ENCODE measurements around the gene MVB12A.

Gene MVB12A

DNA sequence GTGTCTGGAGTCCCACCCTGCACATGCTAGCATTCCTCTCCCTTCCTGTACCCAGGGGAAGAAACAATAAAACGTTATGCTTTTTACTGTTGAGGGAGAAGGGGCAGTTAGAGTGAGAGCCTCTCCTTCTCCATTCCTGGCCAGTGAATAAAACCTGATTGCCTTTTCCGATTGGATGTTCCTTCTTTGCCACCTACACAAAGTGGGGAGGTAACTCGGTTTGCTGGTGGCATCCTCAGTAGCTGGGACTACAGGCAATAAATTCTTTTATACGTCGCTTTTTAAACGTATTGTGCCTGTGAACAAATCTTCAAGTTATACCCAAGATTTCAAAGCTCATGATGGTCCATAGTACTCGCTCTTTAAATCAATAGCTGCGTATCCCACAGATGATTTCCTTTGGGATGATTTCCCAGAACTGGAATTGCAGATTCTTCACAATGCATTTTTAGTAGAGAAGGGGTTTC is 660 bp upstream of the MVB12A start:
- TF ChIP-seq, protein P1, sequence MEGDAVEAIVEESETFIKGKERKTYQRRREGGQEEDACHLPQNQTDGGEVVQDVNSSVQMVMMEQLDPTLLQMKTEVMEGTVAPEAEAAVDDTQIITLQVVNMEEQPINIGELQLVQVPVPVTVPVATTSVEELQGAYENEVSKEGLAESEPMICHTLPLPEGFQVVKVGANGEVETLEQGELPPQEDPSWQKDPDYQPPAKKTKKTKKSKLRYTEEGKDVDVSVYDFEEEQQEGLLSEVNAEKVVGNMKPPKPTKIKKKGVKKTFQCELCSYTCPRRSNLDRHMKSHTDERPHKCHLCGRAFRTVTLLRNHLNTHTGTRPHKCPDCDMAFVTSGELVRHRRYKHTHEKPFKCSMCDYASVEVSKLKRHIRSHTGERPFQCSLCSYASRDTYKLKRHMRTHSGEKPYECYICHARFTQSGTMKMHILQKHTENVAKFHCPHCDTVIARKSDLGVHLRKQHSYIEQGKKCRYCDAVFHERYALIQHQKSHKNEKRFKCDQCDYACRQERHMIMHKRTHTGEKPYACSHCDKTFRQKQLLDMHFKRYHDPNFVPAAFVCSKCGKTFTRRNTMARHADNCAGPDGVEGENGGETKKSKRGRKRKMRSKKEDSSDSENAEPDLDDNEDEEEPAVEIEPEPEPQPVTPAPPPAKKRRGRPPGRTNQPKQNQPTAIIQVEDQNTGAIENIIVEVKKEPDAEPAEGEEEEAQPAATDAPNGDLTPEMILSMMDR (IDR thresholded peaks at IDR 0.05; ENCODE audit: insufficient read depth, low read length, poor library complexity, severe bottlenecking), result no peak
- Histone ChIP-seq H3K27me3 (replicated peaks; ENCODE audit: control insufficient read depth, insufficient read depth, low read length) (no peaks in the 10 kb centered on the region), H3K36me3 (ENCODE audit: control insufficient read depth, insufficient read depth, low read length) (no peaks in the 10 kb centered on the region; the same call in none of the 2 replicates), H3K4me3 (replicated peaks; ENCODE audit: low read depth, low read length) (peak overlapping the region; percentile 72)
- no peak for DNase-seq (ENCODE audit: extremely low read depth, insufficient read length)

DNA sequence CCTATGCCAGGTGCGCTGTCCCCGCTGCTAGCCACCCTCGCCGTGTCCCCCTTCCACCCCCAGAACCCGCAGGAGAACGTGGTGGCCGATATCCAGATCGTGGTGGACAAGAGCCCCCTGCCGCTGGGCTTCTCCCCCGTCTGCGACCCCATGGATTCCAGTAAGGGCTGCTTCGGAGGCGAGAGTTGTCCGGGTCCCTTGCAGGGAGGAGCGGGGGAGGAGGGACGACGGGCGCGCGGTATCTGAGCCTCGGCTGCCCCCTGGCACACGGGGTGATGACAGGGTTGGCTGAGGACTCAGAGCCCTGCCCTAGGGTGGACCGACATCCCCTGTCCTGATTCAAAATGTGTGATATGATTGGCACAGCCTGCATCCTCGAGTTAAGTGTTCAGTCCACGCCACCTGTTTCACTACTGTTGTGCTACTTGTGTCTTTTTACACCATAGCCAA is 653 bp downstream of the MVB12A start:
- DNase-seq (ENCODE audit: extremely low read depth, insufficient read length), result no peak
- TF ChIP-seq, protein P1 (IDR thresholded peaks at IDR 0.05; ENCODE audit: insufficient read depth, low read length, poor library complexity, severe bottlenecking), result peak; percentile 13
- Histone ChIP-seq H3K27me3 (replicated peaks; ENCODE audit: control insufficient read depth, insufficient read depth, low read length) (no peaks in the 10 kb centered on the region), H3K4me3 (replicated peaks; ENCODE audit: low read depth, low read length) (peak overlapping the region; percentile 88), H3K36me3 (ENCODE audit: control insufficient read depth, insufficient read depth, low read length) (no peaks in the 10 kb centered on the region; the same call in none of the 2 replicates)

DNA sequence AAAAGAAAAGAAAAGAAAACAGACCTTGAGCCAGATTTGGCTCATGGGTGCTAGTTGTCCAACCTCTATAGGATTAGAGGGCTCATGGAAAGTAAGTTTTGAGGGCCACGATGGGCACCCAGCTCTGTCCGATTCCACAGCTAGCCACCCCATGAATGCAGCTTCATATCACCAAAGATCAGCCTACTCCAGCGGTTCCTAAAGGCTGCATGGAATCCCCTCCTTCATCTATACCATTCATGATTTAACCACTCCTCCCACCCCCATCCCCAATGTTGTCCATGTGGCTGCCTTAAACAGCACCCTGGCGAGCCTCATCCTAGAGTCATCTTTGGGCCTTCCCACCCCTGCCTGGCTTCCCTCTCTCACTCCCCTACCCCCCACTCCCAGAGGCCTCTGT is 2.1 kb downstream of the MVB12A start:
- H3K4me3 ChIP-seq (replicated peaks; ENCODE audit: low read depth, low read length), result no peak overlapping the region
- DNase-seq (ENCODE audit: extremely low read depth, insufficient read length), result no peak
- H3K27me3 ChIP-seq (replicated peaks; ENCODE audit: control insufficient read depth, insufficient read depth, low read length), result no peaks in the 10 kb centered on the region
- TF ChIP-seq, protein P1 (IDR thresholded peaks at IDR 0.05; ENCODE audit: insufficient read depth, low read length, poor library complexity, severe bottlenecking), result no peak
- no peaks in the 10 kb centered on the region; the same call in none of the 2 replicates for H3K36me3 ChIP-seq (ENCODE audit: control insufficient read depth, insufficient read depth, low read length)

DNA sequence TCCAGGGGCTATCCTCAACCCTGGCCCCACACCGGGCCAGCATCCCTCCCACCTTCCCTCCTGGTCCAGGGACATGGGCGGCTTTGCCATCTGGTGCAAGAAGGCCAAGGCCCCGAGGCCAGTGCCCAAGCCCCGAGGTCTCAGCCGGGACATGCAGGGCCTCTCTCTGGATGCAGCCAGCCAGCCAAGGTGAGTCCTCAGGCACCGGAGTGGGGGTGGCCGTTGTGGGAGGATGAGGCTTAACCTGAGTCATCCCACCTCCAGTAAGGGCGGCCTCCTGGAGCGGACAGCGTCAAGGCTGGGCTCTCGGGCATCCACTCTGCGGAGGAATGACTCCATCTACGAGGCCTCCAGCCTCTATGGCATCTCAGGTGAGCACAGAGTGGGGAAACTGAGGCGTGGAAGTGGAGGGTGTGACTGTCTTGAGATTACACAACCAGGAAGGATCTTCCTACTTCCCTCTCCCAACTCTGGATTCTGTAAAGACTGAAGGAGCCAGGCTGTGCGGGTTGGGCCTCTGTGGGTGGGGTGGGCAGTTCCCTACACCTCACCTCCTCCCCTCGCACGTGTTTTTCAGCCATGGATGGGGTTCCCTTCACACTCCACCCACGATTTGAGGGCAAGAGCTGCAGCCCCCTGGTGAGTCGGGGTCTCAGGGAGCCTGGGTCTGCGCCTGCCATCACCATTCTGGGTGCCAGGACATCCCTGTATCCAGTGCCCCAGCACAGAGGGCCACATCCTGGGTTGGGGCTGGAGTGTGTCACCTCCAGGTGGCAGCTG is 3.8 kb downstream of the MVB12A start:
- DNase-seq (ENCODE audit: extremely low read depth, insufficient read length), result no peak
- TF ChIP-seq, protein P1 (IDR thresholded peaks at IDR 0.05; ENCODE audit: insufficient read depth, low read length, poor library complexity, severe bottlenecking), result no peak

DNA sequence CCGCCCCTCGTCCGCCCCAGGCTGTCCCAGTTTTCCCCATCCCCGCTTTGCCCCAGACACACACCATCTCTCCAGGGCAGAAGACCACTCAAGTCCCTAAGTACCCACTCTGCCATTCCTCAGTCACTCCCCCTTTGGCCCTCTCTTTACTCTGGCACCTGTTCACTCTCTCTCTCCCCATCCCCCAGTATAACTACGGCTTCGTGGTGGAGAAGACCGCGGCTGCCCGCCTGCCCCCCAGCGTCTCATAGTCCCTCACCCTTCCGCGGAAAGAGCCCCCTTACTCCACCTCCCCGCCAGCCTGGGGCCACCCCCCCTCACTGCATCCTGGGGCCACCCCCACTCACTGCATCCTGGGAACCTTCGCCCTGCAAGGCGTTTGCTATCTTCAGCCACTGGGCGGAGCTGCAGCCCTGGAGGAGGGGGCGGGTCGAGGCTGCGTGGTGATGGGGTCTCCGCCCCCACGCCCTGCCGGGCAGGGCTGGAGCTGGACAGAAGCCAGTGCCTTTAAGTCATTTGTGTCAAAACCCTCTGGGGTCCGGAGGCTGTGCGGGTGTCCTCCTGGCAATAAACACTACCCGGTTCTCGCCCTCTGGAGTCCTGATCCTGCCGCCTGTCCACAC is 5.0 kb downstream of the MVB12A start:
- no peaks in the 10 kb centered on the region for H3K27me3 ChIP-seq (replicated peaks; ENCODE audit: control insufficient read depth, insufficient read depth, low read length)
- DNase-seq (ENCODE audit: extremely low read depth, insufficient read length), result peak; percentile 59
- TF ChIP-seq, protein P1 (IDR thresholded peaks at IDR 0.05; ENCODE audit: insufficient read depth, low read length, poor library complexity, severe bottlenecking), result peak; percentile 66
- H3K36me3 ChIP-seq (ENCODE audit: control insufficient read depth, insufficient read depth, low read length), result no peaks in the 10 kb centered on the region; the same call in 1 of the 2 replicates
- H3K4me3 ChIP-seq (replicated peaks; ENCODE audit: low read depth, low read length), result no peak overlapping the region

More for the DNA sequence above, 3.8 kb downstream of the MVB12A start:
- H3K27me3 ChIP-seq (replicated peaks; ENCODE audit: control insufficient read depth, insufficient read depth, low read length), result no peaks in the 10 kb centered on the region
- no peaks in the 10 kb centered on the region; the same call in 1 of the 2 replicates for H3K36me3 ChIP-seq (ENCODE audit: control insufficient read depth, insufficient read depth, low read length)
- no peak overlapping the region for H3K4me3 ChIP-seq (replicated peaks; ENCODE audit: low read depth, low read length)
